ENCODE data around the gene UFSP1. TPM values are rescaled to one million over a fixed set of nuclear protein-coding genes. Genes with fewer than 3 reads are reported as not detected.

UFSP1 gene
- total RNA-seq, 2 donors from 2014 or later, result 6.2 to 7.9 TPM

DNA sequence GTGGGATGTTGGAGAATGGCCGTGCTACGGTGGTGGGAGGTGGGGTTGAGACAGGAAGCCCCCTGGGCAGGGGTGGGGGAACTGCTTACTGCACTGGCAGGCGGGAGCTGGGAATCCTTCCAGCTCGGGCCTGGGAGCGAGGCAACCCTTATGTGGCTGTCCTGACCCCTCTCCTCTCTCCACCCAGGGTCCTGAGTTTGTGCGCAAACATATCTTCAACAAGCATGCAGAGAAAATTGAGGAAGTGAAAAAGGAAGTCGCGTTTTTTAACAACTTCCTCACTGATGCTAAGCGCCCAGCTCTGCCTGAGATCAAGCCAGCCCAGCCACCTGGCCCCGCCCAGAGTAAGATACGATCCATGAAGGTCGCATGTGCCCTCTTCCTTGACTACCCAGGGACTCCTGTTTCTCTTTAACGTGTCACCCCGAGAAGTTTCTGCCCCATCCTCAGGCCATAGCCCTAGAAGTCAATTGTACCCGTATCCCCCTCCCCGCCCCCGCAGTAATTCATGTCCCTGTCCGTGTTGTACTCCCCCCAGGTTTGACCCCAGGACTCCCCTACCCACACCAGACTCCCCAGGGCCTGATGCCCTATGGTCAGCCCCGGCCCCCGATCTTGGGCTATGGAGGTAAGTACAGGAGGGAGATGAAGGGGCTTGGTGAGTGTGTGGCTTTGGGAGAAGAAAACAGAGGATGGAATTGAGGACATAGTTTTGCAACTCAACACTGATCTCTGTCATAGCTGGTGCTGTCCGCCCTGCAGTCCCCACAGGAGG, 1.8 kb downstream of the UFSP1 start:
- no peak for ATAC-seq
- no peak for DNase-seq
- H3K4me1 ChIP-seq, result peaks cover 34% of the 10 kb centered on the region
- 56 to 63% methylated on average over 21 of the region's 21 CpGs for WGBS, 2 donors
- intact Hi-C loops (cut with DNase I), result no loop called here
- peak overlapping the region in 3 of 4 donors; percentile 85 to 95 (median 91) for H3K27ac ChIP-seq
- H3K4me3 ChIP-seq, result no peak overlapping the region
- no peaks in the 10 kb centered on the region for H3K27me3 ChIP-seq
- TF ChIP-seq, protein P1, sequence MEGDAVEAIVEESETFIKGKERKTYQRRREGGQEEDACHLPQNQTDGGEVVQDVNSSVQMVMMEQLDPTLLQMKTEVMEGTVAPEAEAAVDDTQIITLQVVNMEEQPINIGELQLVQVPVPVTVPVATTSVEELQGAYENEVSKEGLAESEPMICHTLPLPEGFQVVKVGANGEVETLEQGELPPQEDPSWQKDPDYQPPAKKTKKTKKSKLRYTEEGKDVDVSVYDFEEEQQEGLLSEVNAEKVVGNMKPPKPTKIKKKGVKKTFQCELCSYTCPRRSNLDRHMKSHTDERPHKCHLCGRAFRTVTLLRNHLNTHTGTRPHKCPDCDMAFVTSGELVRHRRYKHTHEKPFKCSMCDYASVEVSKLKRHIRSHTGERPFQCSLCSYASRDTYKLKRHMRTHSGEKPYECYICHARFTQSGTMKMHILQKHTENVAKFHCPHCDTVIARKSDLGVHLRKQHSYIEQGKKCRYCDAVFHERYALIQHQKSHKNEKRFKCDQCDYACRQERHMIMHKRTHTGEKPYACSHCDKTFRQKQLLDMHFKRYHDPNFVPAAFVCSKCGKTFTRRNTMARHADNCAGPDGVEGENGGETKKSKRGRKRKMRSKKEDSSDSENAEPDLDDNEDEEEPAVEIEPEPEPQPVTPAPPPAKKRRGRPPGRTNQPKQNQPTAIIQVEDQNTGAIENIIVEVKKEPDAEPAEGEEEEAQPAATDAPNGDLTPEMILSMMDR (IDR thresholded peaks at IDR 0.05), result no peak
- TF ChIP-seq POLR2A (IDR thresholded peaks at IDR 0.05), result no peak
- H3K36me3 ChIP-seq (replicated peaks in 1 of 2; ENCODE audit: insufficient read depth in 1 of 2, low read depth in 2 of 2), result peaks cover 11 to 31% of the 10 kb centered on the region in 2 donors
- no peaks in the 10 kb centered on the region for H3K9me3 ChIP-seq

DNA sequence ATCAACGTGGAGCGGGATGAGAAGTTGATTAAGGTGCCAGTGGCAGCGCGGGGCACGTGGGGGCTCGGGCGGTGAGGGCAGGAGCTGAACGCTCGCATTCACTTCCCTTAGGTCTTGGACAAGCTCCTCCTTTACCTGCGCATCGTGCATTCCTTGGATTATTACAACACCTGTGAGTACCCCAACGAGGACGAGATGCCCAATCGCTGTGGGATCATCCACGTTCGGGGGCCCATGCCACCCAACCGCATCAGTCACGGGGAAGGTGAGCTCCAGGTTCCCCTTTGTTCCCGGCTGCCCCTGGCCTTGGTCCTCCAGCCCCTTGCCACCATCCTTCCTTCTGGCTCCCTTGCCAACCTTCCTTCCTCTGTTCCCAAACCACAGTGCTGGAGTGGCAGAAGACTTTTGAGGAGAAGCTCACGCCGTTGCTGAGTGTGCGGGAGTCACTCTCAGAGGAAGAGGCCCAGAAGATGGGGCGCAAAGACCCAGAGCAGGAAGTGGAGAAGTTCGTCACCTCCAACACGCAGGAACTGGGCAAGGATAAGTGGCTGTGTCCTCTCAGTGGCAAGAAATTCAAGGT, 2.5 kb downstream of the UFSP1 start:
- TF ChIP-seq POLR2A (IDR thresholded peaks at IDR 0.05), result no peak
- TF ChIP-seq, protein P1 (IDR thresholded peaks at IDR 0.05), result no peak
- intact Hi-C loops (cut with DNase I), result no loop called here
- ATAC-seq (no peak), DNase-seq (no peak)
- Histone ChIP-seq H3K36me3 (replicated peaks in 1 of 2; ENCODE audit: insufficient read depth in 1 of 2, low read depth in 2 of 2) (peaks cover 11 to 38% of the 10 kb centered on the region in 2 donors), H3K27me3 (no peaks in the 10 kb centered on the region), H3K4me1 (peaks cover 34% of the 10 kb centered on the region), H3K27ac (peak overlapping the region in 2 of 4 donors; percentile 91 to 95), H3K4me3 (no peak overlapping the region), H3K9me3 (no peaks in the 10 kb centered on the region)
- 79 to 87% methylated on average over 25 of the region's 25 CpGs for WGBS, 2 donors

DNA sequence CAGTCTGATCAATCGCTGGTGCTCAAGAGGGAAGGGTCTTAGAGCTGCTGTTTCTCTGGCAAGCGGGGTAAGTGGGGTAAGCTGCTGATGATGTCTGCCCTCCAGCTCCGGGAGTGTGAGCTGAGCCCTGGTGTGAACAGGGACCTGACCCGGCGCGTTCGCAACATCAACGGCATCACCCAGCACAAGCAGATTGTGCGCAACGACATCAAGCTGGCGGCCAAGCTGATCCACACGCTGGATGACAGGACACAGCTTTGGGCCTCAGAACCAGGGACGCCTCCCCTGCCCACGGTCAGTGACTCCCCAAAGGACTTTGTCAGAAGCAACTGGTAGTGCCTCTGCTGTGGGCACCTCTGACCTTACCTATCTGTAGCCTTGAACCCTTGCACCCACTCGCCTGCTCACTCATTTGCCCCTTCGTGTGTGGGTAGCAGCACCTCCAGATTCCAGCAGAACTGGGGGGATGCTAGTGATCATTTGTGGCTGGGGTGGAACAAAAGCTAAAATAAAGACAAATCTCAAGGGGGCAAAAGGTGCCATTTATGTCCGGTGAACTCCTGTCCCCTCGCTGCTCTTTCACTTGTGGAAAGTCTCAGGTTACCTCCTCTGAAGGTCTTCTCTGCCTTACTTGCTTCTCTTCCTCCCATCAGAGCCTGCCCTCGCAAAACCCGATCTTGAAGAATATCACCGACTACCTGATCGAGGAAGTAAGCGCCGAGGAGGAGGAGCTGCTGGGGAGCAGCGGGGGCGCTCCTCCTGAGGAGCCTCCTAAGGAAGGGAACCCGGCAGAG, 3.2 kb downstream of the UFSP1 start:
- peaks cover 11 to 43% of the 10 kb centered on the region in 2 donors for H3K36me3 ChIP-seq (replicated peaks in 1 of 2; ENCODE audit: insufficient read depth in 1 of 2, low read depth in 2 of 2)
- DNase-seq, result no peak
- no peaks in the 10 kb centered on the region for H3K27me3 ChIP-seq
- H3K4me1 ChIP-seq, result peaks cover 34% of the 10 kb centered on the region
- 87 to 94% methylated on average over 11 to 27 of the region's 27 CpGs for WGBS, 2 donors
- ATAC-seq, result no peak
- TF ChIP-seq, protein P1 (IDR thresholded peaks at IDR 0.05), result no peak
- no peak for TF ChIP-seq POLR2A (IDR thresholded peaks at IDR 0.05)
- H3K9me3 ChIP-seq, result no peaks in the 10 kb centered on the region
- no peak overlapping the region for H3K27ac ChIP-seq
- no peak overlapping the region for H3K4me3 ChIP-seq
- intact Hi-C loops (cut with DNase I), result no loop called here

DNA sequence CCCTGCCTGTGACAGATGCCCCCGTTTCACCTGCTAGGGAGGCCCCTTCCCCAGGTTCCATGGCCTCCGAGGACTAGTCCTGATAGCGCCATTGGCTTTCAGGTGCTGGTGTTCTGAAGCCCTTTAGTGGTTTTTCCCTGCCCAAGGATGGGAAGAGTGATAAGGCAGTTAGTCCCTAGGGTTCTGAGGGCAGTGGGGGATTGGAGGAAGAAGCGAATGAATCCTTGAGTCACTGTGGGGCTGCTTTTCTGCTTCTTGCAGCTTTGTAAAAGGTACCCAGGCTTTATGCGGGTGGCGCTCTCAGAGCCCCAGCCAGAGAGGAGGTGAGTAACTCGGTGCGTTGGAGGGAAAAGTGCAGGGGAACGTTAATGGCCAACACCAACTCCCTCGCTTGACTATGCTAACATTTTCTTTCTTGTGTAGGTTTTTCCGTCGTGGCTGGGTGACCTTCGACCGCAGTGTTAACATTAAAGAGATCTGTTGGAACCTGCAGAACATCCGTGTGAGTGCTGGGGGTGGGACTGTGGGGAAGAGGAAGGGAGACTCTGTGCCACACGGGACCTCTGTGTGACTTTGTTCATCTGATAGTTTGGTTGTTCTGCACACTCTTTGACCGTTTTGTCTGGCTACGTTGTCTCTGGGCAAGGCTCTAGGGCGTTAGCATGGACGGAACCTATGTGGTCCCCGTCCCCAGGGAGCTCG, 3.9 kb downstream of the UFSP1 start:
- TF ChIP-seq POLR2A (IDR thresholded peaks at IDR 0.05), result no peak
- TF ChIP-seq, protein P1 (IDR thresholded peaks at IDR 0.05), result no peak
- ATAC-seq, result no peak
- no peaks in the 10 kb centered on the region for H3K9me3 ChIP-seq
- no peak for DNase-seq
- H3K36me3 ChIP-seq (replicated peaks in 1 of 2; ENCODE audit: insufficient read depth in 1 of 2, low read depth in 2 of 2), result peaks cover 11 to 43% of the 10 kb centered on the region in 2 donors
- peaks cover 30% of the 10 kb centered on the region for H3K4me1 ChIP-seq
- 69 to 72% methylated on average over 17 to 22 of the region's 22 CpGs for WGBS, 2 donors
- H3K4me3 ChIP-seq, result no peak overlapping the region
- intact Hi-C loops (cut with DNase I), result no loop called here
- no peaks in the 10 kb centered on the region for H3K27me3 ChIP-seq
- no peak overlapping the region for H3K27ac ChIP-seq

Measured in body of pancreas (tissue), 4 donors.